Suppressor macrophage (primary cell): ENCODE results near the gene DOCK11.
"Not testable (repeated sequence)": the region's sequence is repeated elsewhere in the genome, so short reads cannot be mapped to it uniquely, and the experiment has no call there.

ENCODE experiments used
- DNase-seq, 4 experiments: peaks; one replicate each; pipeline ENCODE4 v3.0.0-alpha.2; 2020 to 2022
- total RNA-seq, 17 experiments: gene quantifications; one replicate each; lab custom pipeline; 2026; ENCODE audit warnings: mixed read lengths in 6 of 17, inconsistent platforms in 3 of 17; lab: John Stamatoyannopoulos, UW

The DOCK11 gene
- total RNA-seq: 36.2 to 212 (median 151) reads per million in 17 experiments

DNA sequence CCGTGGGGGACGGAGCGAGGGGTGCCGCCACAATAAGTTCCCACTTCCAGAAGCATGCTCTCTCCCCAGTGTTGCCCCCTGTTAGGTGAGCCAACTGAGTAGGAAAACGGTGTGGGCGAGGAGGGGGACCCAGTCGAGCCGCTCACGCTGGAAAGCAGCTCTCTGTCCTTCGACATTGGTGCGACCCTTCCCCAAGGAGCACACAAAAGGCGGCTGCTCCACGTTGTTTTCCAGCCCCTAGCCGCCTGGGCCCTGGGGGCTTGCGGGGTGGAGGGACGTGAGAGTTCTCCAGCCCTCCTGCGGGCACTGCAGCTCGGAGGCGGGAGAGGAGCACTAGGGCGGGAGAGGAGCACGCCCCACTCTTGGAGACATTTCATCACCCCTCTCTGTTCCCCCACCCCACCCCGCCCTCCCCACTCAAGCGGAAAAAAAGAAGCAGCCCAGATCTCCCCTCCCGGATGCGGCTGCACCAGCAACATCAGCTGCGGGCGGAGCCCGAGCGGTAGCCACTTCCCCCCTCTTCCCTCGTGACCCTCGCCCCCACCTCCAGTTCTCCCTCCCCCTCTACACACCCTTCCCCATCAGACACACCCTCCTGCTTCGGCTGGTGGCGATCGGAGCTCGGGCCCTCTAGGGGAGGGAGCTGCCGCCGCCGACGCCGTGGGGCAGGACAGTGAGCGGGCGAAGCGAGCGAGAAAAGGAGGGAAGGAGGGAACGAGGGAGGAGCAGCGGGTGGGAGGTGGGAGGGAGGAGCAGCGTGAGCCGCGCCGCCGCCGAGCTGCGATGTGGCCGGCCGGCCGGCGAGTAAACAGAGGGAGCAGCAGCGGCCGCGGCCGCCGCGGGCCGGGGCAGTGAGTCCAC is at the start of gene DOCK11:
Gene DOCK11 (plus strand): TSS at position 755 of the 861 bp plus-strand sequence. CDS start 157 bp downstream, outside the sequence.
- peak; percentile 84 to 91 (median 90) for DNase-seq

DNA sequence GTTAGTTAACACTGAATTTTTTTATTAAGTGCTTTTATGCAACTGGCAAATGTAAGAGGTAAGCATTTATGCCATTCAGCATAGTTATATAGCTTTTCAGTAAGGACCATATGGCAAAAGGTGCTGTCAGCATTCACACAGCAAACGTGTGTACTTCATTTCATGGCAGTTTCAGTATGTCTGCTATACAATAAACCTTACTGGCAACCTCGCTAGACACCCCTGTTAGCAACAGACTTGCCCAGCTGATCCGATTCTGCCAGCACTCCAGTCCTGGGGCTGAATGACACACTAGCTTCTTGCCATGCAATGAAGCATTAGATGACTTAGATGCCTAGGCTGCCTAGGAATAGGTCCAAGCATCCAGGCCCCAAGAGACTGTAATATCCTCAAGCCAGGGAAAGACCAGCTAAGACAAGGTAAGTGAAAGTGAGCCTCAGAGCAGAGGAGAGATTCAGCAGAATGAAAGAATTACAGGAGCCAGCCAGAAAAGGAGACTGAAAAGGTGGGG is 47.3 kb upstream of the DOCK11 start:
- no peak for DNase-seq

DNA sequence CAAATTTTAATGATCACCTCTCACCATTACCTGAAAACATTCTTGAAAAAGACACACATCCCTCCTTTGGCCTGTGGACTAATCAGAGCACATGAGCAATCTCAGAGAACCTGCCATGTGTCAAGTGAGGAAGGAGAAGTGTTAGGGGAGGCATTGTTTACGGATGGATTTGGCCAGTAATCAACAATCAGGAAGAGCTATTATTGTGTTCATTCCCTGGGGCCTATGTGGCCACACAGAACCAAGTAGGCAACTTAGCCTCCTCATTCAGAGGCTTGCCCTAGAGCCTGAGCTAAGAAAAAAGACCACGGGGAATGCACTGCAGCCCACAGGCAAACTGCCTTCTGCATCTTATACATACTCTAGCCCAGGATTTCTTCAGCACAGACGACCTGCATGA is 40.6 kb upstream of the DOCK11 start:
- DNase-seq: no peak

DNA sequence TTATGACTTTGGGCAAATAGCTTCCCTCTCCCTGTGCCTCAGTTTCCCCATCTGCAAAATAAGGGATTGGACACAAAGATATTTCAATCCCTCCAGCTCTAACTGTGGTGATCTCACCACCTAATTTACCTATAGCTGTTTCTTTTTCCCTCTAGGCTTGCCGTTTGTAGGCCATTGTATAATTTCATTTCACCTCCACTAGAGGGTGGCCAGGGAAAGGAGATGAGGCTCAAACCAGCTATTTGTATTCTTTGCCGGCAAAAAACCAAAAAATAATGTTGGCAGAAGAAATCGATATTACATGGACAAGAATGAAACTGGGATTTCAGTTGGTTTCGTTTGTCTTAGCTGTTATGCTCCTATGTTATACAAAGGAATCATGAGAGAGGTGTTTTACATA is 36.1 kb upstream of the DOCK11 start:
- peak; percentile 11 to 57 (median 29) for DNase-seq

DNA sequence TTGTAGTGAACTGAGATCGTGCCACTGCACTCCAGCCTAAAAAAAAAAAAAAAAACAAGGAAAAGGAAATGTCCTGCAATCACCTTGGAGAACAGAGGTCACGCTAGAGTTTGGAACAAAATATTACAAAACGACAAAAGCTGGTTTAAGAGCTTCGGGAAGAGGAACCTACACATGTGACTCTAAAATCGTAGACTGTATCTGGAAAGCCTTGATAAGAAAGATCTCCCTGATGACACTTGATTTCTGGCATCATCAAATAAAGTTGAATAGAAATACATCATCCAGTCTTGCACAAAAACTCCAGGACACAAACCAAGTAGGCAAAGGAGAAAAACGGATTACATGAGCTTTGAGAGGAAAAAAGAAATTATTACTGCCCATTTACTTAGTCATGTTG is 31.1 kb upstream of the DOCK11 start:
- peak; percentile 14 to 62 (median 41) for DNase-seq

DNA sequence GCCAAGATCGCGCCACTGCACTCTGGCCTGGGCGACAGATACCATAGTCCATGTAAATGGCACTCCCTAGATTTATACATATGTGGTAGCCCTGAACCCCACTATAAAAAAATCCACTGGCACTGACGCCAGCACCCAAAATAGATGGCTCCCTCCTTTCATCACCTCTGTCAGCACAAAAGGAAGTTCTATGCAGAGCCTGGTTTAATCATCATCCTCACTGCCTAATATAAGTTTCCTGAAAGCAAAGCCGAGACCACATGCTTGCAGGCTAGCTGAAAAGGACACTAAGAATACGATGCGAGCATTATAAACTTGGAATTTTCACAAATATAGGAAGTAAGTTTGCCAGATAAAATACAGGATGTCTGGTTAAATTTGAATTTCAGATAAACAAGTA is 27.5 kb upstream of the DOCK11 start:
- peak; percentile 27 to 60 (median 48) for DNase-seq

DNA sequence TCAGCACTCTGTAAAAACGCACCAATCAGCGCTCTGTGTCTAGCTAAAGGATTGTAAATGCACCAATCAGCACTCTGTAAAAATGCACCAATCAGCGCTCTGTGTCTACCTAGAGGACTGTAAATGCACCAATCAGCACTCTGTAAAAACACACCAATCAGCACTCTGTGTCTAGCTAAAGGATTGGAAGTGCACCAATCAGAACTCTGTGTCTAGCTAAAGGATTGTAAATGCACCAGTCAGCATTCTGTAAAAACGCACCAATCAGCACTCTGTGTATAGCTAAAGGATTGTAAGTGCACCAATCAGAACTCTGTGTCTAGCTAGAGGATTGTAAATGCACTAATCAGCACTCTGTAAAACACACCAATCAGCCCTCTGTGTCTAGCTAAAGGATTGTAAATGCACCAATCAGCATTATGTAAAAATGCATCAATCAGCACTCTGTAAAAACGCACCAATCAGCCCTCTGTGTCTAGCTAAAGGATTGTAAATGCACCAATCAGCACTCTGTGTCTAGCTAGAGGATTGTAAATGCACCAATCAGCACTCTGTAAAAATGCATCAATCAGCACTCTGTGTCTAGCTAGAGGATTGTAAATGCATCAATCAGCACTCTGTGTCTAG is 24.8 kb upstream of the DOCK11 start:
- DNase-seq: not testable (repeated sequence)

DNA sequence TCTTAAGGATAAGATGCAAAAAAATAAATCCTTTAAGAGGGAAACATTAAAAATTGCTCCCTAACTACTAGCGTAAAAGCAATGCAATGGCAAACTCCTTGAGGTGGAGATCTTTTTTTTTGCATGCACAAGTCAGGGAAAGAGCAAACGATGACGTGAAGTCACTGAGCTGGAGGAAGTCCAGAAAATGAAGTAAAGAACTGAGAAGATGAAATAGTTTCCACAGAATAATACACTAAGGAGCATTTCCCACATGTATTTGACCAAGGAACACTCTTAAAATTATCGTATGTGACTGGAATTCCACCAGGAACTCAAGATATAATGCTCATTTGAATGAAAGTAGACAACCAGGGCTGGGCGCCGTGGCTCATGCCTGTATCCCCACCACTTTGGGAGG is 21.0 kb upstream of the DOCK11 start:
- DNase-seq: no peak

DNA sequence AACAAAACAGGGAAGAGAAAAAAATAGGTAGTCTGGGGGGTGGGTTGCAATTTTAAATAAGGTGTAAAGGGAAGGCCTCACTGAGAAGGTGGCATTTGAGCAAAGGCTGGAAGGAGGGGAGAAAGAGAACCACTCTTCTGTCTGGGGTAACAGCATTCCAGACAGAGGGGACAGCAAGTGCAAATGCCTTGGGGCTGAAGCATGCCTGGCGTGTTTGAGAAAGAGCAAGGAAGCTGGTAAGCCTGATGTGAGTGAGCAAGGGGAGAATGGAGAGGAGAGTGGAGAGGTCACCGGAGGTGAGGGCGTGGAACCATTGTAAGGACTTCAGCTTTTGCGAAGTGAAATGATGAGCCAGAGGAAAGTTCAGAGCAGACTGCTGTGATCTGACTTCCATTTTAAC is 19.7 kb upstream of the DOCK11 start:
- DNase-seq: no peak

DNA sequence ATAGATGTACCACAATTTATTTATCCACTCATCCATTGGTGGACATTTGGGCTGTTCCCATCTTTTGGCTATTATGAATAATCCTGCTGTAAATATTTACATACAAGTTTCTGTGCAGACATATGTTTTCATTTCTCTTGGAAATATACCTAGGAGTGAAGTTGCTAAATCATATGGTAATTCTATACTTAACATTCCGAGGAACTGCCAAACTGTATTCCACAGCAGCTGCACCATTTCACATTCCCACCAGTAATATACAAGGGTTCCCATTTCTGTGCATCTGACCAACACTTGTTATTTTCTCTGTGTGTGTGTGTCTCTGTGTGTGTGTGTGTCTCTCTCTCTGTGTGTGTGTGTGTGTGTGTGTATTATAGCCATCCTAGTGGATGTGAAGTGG is 15.4 kb upstream of the DOCK11 start:
- no peak for DNase-seq

DNA sequence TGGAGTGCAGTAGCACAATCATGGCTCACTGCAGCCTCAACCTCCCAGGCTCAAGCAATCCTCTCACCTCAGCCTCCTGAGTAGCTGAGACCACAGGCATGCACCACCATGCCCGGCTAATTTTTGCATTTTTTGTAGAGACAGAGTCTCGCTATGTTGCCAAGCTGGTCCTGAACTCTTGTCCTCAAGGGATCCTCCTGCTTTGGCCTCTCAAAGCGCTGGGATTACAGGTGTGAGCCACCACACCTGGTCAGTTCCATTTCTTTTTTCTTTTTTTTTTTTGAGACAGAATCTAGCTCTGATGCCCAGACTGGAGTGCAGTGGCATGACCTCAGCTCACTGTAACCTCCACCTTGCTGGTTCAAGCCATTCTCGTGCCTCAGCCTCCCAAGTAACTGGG is 13.2 kb upstream of the DOCK11 start:
- DNase-seq: not testable (repeated sequence)

DNA sequence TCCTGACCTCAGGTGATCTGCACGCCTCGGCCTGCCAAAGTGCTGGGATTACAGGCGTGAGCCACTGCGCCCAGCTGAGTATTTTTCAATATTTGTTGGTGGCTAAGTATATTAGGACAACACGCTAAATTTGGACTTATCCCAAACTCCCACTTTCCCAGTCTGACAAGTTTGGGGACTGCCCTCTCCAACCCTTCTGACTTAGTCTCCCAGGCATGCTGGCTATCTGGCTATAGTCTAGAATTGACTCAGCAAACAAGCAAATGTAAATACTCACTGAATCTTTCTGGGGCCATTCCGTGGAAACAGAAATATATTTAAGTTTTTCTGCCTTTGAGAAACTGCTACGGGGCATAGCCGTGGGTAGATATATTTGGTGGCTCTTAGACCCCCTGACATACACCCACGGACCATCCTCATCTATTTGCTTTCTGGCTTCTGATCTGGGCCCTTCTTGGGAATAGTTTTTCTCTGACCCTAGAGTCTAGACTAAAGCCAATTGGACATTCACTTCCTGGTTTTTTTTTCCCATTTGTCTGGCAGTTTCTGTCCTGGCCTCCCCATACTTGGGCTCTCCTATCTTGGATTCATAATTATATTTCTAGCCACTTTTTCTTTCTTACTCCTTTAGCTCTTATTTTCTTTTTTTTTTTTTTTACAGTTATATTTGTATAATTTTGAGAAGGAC is 11.3 kb upstream of the DOCK11 start:
- no peak for DNase-seq

DNA sequence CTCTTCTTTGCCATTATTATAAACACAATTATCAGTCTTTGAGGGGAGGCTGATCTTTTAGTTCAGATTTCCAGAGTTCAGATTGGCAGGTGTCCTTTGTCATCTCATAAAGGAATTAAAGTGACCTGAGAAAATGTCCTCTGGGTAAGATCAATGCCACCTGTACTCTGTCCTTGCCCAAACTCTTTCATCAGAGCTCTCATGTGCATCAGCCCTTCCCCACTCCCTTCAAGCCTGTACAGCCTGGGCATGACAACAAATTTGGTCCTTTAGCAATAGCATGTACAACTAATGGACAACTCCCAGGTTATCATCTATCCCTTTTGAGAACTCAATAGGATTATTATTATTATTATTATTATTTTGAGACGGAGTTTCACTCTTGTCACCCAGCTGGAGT is 8.9 kb upstream of the DOCK11 start:
- DNase-seq: not testable (repeated sequence)

DNA sequence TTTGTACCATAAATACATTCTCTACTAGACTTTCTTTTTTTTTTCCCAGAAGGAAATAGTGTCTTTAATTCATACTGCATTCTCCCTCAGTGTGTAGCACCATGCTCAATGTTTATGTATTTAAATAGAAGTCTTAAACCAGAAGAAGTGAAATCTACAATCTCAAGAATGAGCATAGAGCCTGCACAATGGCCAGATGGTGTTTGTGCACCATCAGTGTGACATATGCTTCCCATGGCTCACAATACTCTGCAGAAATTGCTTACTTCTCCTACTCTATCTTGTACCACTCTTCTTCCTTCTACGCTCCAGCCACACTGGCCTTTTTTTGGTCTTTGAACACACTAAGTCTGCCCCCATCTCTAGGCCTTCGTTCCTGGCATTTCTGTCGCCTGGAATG is 2.6 kb upstream of the DOCK11 start:
- DNase-seq: no peak

DNA sequence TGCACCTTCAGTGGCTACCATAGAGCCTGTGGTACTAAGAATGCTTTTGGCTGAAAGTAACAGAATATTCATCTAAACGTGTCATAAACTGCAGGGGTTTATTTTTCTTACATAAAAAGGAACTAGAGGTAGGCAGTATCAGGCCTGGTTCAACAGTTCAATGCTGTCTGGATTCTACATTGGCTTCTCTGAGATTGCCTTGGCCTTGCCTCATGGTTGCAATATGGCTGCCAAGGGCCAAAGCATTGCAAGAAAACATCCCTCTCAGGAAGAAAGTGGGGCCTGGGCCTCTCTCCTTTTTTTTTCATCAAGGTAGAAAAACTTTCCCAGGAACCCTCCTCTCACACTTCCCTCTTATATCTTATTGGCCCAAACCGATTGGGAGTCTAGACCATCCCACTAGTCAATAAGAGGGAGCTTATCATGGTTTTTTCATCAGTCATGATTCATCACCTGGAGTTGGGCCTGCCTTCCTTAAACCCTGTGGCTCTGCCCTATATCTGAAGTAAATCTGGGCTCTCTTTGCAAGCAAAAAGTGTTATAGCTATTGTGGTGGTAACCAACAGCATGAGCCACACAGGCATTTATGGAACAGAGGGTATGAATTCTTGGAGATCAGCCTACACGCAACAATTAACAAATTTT is 1.8 kb upstream of the DOCK11 start:
- no peak for DNase-seq

DNA sequence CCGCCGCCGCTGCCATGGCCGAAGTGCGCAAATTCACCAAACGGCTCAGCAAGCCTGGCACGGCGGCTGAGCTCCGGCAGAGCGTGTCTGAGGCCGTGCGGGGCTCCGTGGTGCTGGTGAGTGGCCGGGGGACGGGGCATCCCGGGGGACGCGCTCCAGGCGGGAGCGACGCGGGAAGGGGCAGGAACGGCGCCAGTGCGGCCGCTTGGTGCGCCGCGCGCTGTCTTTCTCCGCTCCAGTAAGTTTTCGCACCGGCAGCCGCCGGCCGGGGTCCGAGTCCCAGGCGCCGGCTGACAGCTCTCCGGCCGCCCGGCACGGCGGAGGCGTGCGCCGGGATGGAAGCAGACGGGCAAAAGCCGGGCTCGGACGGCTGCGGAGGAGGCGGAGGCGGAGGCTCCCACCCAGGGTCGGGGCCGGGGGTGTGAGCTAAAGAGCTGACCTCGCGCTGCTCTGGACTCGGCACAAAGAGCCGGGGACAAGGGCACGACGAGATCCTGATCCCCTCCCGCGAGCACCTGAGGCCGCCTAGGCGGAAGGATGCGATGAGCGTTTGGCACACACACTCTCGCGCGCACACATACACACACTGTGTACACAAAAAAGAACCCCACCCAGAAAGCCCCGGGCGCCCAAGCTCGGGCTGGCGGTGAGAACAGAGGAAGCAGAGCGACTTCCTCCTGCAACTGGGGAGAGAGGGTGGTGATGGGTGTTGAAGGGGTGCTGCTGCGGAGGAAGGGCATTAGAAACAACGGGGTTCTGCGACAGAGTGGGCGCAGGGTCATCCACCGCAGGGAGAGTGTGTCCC is 545 bp downstream of the DOCK11 start:
- DNase-seq: peak; percentile 53 to 76 (median 70)

DNA sequence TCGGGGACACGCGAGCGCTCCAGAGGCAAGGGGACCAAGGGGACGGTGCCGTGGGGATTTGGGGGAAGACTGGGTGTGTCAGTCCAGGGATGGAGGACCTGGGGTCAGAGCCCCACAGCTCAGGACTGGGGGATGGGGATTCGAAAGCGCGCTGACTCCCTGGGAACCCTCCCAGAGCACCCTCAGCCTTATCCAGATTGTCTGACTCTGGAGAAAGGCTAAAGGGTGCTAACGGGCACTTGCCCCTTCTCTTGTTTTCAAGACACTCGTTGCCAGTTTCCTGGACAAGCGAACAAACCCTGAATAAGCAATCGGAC is 1.1 kb downstream of the DOCK11 start:
- peak in 1 of 4 experiments; percentile 31 for DNase-seq

DNA sequence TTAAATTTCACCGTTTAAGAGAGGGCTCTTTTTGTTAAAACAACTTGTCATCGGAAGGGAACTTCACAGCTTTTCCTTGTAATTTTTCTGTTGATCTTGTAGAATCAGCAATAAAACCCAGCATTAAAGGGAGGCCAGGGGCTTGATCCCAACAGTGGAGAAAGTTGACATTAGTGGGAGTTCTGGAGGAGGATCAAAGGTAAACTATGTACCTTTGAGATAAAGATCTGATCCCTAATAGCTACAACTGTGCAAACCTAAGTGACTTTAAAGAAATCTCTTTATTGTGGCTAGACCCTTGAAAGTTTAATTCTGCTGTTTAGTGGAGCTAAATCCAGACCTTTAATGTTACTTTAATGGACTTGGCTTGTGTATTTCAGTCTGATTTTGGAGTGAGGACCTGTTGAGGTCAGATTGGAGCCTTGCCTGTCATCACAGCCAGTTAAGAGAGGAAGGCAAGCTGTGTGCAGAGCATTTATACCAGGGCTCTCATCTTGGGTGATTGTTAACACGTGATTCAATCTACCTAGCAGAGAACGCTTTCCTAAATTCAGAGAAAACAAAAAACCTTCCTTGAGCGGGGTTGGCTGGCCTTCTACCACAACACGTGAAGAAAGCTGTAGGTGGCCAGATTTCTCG is 1.7 kb downstream of the DOCK11 start:
- peak in 1 of 4 experiments; percentile 13 for DNase-seq

DNA sequence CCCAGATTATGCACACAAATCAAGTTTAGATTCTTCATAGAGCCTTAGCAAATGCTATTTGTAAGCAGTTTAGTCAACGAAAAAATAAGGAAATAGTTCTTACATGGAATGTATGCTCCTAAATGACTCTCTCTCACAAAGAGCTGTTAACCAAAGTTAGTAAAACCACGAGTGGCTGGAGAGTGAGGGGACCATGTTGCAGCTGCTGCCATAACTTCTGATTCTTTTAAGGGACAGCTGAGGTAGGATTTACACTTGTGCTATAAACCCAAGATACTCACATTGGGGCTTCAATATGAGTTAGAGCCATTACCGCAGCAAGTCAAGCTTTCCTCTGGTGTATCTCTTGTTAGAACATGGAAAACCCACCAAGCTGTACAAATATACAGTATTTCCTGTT is 2.7 kb downstream of the DOCK11 start:
- peak in 1 of 4 experiments; percentile 40 for DNase-seq

DNA sequence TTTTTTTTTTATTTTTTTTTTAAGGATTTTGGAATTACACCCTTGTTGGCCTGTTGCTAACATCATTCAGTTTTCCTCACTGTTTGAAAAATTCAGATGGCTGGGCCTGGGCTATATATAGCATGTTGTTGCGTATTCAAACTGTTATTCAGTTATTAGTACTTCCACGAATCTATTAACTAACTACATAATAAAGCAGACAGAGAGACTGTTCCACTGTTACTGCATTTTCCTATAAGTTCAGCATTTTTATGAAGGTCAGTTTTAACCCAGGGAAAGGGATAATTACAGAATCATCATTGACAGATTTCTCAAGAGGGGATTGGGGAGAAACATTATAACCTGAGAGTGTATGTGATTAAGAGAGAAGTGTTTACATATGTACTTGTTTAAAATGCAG is 3.1 kb downstream of the DOCK11 start:
- no peak for DNase-seq

DNA sequence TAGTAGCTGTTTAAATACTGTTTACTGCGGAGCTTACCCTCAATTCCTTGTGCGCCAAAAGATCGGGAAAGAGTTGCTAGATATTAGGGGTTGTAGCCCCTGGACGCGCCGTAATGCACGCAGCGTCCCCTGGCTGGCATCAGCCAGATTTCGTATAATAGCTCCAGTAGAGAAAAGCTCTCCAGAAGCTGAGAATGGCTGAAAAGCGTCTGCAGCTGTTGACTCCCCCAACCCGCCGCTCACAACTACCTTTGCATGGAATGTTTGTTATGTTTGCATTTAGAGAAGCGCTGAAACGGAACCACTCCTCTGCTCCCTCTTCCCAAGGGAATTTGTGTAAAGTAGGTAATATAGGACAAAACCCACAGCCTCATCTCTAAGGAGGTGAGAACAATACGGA is 3.7 kb downstream of the DOCK11 start:
- DNase-seq: no peak
